ENCODE results near the gene PPFIBP2.

The PPFIBP2 gene

DNA sequence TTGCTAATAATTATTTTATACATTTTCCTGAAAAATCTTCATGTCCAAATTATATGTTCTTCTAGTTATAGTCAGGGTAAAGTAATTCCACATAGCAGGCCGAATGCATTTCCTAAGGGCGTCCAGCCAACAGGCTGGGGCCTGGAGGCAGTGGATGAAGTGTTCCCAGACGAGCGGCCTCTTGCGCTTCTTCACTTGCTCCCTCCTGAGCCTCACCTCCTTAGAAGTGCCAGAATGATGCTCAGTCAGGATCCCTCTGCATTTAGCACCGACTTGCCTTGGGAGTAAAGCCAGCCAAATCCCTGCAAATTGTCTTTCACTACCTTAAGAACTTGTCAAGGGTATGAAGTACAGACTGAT is 27.0 kb upstream of the PPFIBP2 start:
- Histone ChIP-seq H3K9me3 (ENCODE audit: control insufficient read depth, low read length) (no peaks in the 10 kb centered on the region), H3K27ac (ENCODE audit: low read depth, low read length, severe bottlenecking) (no peak overlapping the region), H3K4me1 (ENCODE audit: control insufficient read depth, insufficient read depth, low read length, poor library complexity, severe bottlenecking) (peaks cover 17% of the 10 kb centered on the region), H3K4me3 (ENCODE audit: extremely low read depth, insufficient read depth, low read length, poor library complexity, severe bottlenecking) (no peak overlapping the region), H3K36me3 (ENCODE audit: control insufficient read depth, insufficient read depth, low read length) (no peaks in the 10 kb centered on the region)
- WGBS, 2 experiments (ENCODE audit: insufficient coverage in 2 of 2), result 87 to 97% methylated on average over 4 to 6 of the region's 6 CpGs

DNA sequence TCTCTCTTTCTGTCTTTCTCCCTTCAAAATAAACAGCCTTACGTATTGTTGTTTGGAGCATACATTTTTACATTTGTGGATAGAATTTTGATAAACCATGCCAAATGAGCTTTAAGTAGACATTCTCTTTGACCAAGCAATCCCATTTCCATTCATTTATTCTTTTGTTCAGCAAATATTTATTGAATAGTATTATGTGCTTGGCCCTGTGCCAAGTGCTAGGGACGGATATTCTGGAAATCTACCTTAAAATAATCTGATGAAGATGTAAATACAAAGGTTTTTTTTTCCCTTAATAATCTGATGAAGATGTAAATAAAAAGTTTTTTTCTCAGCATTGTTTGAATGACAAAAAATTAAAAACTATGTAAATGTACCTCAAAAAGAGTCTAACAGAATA is 26.4 kb upstream of the PPFIBP2 start:
- Histone ChIP-seq H3K36me3 (ENCODE audit: control insufficient read depth, insufficient read depth, low read length) (no peaks in the 10 kb centered on the region), H3K27ac (ENCODE audit: low read depth, low read length, severe bottlenecking) (no peak overlapping the region), H3K9me3 (ENCODE audit: control insufficient read depth, low read length) (no peaks in the 10 kb centered on the region), H3K4me1 (ENCODE audit: control insufficient read depth, insufficient read depth, low read length, poor library complexity, severe bottlenecking) (peaks cover 19% of the 10 kb centered on the region), H3K4me3 (ENCODE audit: extremely low read depth, insufficient read depth, low read length, poor library complexity, severe bottlenecking) (no peak overlapping the region)
- WGBS, 2 experiments (ENCODE audit: insufficient coverage in 2 of 2), result no CpG with 5 or more reads among the region's 2 CpGs

DNA sequence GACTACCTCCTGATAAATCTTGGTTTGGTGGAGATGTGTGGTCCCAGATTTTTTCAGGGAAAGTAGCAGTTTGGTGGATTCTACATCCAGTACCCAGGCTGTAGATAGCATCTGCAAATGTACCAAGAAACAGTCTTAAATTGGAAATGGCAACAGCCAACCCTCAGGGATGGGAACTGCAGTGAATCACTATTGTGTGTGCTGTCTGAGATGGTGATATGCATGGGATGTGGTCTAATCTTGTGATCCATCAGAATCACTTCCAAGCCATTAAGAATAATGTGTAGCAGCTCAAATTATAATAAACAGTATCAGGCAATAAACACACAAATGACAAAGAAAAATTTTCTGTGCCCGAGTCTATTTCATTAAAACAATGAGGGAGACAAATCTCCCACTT is 25.1 kb upstream of the PPFIBP2 start:
- no peak overlapping the region for H3K27ac ChIP-seq (ENCODE audit: low read depth, low read length, severe bottlenecking)
- no peak overlapping the region for H3K4me3 ChIP-seq (ENCODE audit: extremely low read depth, insufficient read depth, low read length, poor library complexity, severe bottlenecking)
- no CpG with 5 or more reads among the region's 1 CpG for WGBS, 2 experiments (ENCODE audit: insufficient coverage in 2 of 2)
- H3K4me1 ChIP-seq (ENCODE audit: control insufficient read depth, insufficient read depth, low read length, poor library complexity, severe bottlenecking), result peaks cover 19% of the 10 kb centered on the region
- H3K9me3 ChIP-seq (ENCODE audit: control insufficient read depth, low read length), result no peaks in the 10 kb centered on the region
- H3K36me3 ChIP-seq (ENCODE audit: control insufficient read depth, insufficient read depth, low read length), result no peaks in the 10 kb centered on the region

DNA sequence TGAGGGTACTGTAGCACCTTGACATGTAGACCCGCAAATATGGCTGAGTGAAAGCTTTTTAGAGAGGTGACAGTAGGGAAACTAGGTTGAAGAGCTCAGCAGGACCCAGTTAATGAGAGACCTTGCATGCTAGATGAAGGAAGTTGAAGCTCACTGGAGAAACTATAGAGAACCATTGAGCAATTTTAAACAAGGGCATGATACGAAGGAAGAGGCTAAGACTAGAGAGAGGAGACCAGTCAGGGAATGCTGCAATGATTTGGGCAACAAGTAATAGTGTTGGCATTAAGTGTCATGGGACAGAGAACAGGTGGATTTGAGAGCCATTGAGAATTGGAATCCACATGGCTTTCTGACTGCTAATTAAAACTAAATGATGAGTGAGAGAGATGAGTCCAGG is 24.4 kb upstream of the PPFIBP2 start:
- Histone ChIP-seq H3K9me3 (ENCODE audit: control insufficient read depth, low read length) (no peaks in the 10 kb centered on the region), H3K4me3 (ENCODE audit: extremely low read depth, insufficient read depth, low read length, poor library complexity, severe bottlenecking) (no peak overlapping the region), H3K4me1 (ENCODE audit: control insufficient read depth, insufficient read depth, low read length, poor library complexity, severe bottlenecking) (peaks cover 19% of the 10 kb centered on the region), H3K27ac (ENCODE audit: low read depth, low read length, severe bottlenecking) (no peak overlapping the region), H3K36me3 (ENCODE audit: control insufficient read depth, insufficient read depth, low read length) (no peaks in the 10 kb centered on the region)
- 92 to 98% methylated on average over 2 of the region's 2 CpGs for WGBS, 2 experiments (ENCODE audit: insufficient coverage in 2 of 2)

DNA sequence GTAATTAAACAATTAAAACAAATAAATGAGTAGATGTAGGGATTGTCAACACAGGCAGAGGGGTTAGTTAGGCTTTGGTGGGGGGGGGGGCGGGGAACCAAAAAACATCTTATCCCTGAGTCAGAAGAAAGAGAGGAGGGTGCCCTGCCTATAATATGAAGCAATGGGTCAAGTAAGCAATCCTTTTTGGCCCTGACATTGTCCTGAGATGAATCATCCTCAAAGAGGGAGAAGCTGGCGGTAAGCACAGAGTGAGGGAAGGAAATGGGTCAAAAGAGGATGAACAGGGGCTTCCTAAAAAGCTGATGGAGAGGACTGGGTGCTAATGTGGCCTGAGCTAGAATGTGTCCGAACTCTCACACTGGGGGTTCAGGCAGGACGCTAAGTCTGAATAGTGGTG is 23.7 kb upstream of the PPFIBP2 start:
- Histone ChIP-seq H3K4me3 (ENCODE audit: extremely low read depth, insufficient read depth, low read length, poor library complexity, severe bottlenecking) (no peak overlapping the region), H3K27ac (ENCODE audit: low read depth, low read length, severe bottlenecking) (no peak overlapping the region), H3K9me3 (ENCODE audit: control insufficient read depth, low read length) (no peaks in the 10 kb centered on the region), H3K4me1 (ENCODE audit: control insufficient read depth, insufficient read depth, low read length, poor library complexity, severe bottlenecking) (peaks cover 15% of the 10 kb centered on the region), H3K36me3 (ENCODE audit: control insufficient read depth, insufficient read depth, low read length) (no peaks in the 10 kb centered on the region)
- 81 to 92% methylated on average over 3 of the region's 4 CpGs for WGBS, 2 experiments (ENCODE audit: insufficient coverage in 2 of 2)

DNA sequence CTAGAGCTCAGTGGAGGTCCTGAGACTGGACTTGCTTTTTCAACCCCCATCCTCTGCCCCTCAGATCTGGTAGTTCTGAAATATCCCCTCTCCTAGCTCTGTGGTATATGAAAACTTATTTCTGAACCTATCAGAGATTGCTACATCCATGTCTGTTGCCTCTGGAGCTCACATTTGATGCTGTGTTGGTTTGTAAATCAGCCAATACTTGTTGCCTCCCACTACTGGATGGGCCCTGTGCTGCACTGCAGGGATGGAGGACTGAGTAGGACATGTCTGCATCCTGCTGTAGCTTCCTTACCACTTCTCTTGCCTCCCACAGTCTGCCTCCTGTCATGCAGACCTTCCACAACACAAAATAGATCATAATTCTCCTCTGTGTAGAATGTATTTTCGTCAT is 23.3 kb upstream of the PPFIBP2 start:
- Histone ChIP-seq H3K4me1 (ENCODE audit: control insufficient read depth, insufficient read depth, low read length, poor library complexity, severe bottlenecking) (peaks cover 11% of the 10 kb centered on the region), H3K9me3 (ENCODE audit: control insufficient read depth, low read length) (no peaks in the 10 kb centered on the region)
- WGBS, 2 experiments (ENCODE audit: insufficient coverage in 2 of 2), result 80 to 100% methylated on average over 1 of the region's 1 CpG

DNA sequence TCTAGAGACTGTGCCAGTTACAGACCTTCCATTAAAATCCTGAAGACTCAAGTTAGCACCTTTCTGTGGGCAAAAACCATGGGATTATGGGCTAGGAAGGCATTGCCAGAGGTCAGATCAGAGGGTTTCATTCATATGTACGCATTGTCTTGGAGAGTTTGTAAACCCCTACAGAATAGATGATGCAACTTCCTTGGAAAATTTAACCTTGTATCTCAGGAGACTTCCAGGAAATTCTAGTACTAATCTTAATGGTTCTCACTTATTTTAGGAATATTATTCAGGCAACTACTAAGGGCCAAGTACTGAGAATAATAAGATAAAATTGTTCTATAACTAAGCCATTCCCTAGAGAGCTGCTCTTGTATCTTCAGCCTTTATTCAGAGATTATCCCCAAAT is 21.5 kb upstream of the PPFIBP2 start:
- Histone ChIP-seq H3K4me1 (ENCODE audit: control insufficient read depth, insufficient read depth, low read length, poor library complexity, severe bottlenecking) (peaks cover 9% of the 10 kb centered on the region), H3K9me3 (ENCODE audit: control insufficient read depth, low read length) (no peaks in the 10 kb centered on the region), H3K4me3 (ENCODE audit: extremely low read depth, insufficient read depth, low read length, poor library complexity, severe bottlenecking) (no peak overlapping the region), H3K36me3 (ENCODE audit: control insufficient read depth, insufficient read depth, low read length) (no peaks in the 10 kb centered on the region), H3K27ac (ENCODE audit: low read depth, low read length, severe bottlenecking) (no peak overlapping the region)
- 100% methylated on average over 1 of the region's 1 CpG; no CpG with 5 or more reads in 1 of the 2 experiments for WGBS, 2 experiments (ENCODE audit: insufficient coverage in 2 of 2)

More for the DNA sequence above, 23.3 kb upstream of the PPFIBP2 start:
- Histone ChIP-seq H3K27ac (ENCODE audit: low read depth, low read length, severe bottlenecking) (no peak overlapping the region), H3K4me3 (ENCODE audit: extremely low read depth, insufficient read depth, low read length, poor library complexity, severe bottlenecking) (no peak overlapping the region), H3K36me3 (ENCODE audit: control insufficient read depth, insufficient read depth, low read length) (no peaks in the 10 kb centered on the region)

DNA sequence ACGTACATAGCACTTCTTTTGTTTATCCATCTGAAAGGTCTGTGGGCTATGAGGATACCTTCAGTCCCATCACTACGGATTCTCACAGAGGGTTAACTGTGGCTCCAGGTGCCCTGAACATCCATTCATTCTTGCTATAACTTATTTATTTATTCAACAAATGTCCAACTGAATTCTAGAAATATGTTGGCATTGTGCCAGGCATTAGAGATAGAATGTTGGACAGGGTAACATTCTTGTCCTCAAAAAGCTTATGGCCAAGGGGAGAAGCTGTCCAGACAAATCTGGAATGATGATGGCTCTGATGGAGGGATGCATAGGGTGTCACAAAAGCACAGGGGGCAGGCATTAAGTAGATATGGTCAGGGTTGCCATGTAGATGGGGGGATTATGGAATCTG is 20.1 kb upstream of the PPFIBP2 start:
- 63 to 87% methylated on average over 1 to 2 of the region's 2 CpGs for WGBS, 2 experiments (ENCODE audit: insufficient coverage in 2 of 2)
- no peaks in the 10 kb centered on the region for H3K36me3 ChIP-seq (ENCODE audit: control insufficient read depth, insufficient read depth, low read length)
- H3K4me3 ChIP-seq (ENCODE audit: extremely low read depth, insufficient read depth, low read length, poor library complexity, severe bottlenecking), result no peak overlapping the region
- H3K9me3 ChIP-seq (ENCODE audit: control insufficient read depth, low read length), result no peaks in the 10 kb centered on the region
- H3K27ac ChIP-seq (ENCODE audit: low read depth, low read length, severe bottlenecking), result no peak overlapping the region
- peaks cover 9% of the 10 kb centered on the region for H3K4me1 ChIP-seq (ENCODE audit: control insufficient read depth, insufficient read depth, low read length, poor library complexity, severe bottlenecking)

DNA sequence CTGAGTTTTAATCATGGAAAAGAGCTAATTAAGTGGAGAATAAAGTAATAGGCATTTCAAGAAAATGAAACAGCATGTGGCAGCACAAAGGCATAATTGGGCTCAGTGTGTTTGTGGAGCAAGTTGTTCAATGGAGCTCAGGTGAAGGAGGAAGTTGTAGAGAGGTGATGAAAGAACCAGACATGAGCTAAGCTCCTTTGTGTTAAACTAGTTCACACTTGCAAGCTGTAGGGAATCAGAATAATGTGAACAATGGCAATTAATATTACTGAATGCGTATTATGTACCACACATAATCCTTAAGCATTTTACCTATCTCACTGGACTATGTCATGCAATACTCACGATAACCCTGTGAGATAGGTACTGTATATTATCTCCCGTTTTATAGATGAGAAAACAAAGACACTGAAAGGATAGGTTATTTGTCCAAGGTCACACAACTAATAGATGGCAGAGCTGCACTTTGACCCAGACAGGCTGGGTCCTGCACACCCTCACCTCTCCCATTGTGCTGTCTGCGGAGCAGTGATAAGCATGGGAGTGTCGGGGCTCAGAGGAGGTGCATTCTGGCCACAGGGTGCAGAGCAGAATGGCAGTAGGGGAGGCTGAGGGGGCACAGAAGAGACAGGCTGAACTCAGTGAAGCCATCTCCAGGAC is 19.6 kb upstream of the PPFIBP2 start:
- no peaks in the 10 kb centered on the region for H3K36me3 ChIP-seq (ENCODE audit: control insufficient read depth, insufficient read depth, low read length)
- H3K4me1 ChIP-seq (ENCODE audit: control insufficient read depth, insufficient read depth, low read length, poor library complexity, severe bottlenecking), result peaks cover 9% of the 10 kb centered on the region
- H3K27ac ChIP-seq (ENCODE audit: low read depth, low read length, severe bottlenecking), result no peak overlapping the region
- H3K9me3 ChIP-seq (ENCODE audit: control insufficient read depth, low read length), result no peaks in the 10 kb centered on the region
- no peak overlapping the region for H3K4me3 ChIP-seq (ENCODE audit: extremely low read depth, insufficient read depth, low read length, poor library complexity, severe bottlenecking)
- WGBS, 2 experiments (ENCODE audit: insufficient coverage in 2 of 2), result 86 to 100% methylated on average over 2 to 3 of the region's 5 CpGs

DNA sequence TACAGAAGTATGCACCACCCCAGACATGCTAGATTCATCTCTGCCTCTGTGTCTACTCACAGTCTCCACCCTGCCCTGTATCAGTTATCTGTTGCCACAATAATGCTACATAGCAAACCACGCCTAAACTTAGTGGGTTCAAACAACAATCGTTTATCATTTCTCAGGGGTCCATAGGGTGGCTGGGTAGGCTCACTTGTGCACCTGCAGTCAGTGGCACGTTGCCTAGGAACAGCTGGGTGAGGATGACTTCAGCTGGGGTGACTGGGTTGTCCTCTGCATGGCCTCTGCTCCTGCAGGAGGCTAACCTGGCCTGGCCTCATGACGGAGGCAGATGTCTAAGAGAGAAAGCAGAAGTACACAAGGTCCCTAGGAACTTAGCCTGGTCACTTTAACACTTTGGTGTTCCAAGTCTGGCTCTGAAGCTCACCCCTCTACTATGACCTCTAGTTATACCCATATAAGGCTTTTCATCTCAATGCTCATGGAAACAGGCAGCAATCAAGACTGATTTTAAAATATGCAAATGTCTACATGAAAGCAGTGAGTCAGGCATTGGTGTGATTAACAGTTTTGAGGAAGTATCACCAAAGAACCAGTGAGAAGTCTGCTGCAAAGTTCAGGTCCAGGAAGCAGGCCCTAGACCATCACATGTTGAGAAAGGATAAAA is 17.8 kb upstream of the PPFIBP2 start:
- peaks cover 2% of the 10 kb centered on the region for H3K4me1 ChIP-seq (ENCODE audit: control insufficient read depth, insufficient read depth, low read length, poor library complexity, severe bottlenecking)
- 87 to 92% methylated on average over 3 to 4 of the region's 4 CpGs for WGBS, 2 experiments (ENCODE audit: insufficient coverage in 2 of 2)
- no peaks in the 10 kb centered on the region for H3K9me3 ChIP-seq (ENCODE audit: control insufficient read depth, low read length)
- H3K36me3 ChIP-seq (ENCODE audit: control insufficient read depth, insufficient read depth, low read length), result no peaks in the 10 kb centered on the region
- H3K27ac ChIP-seq (ENCODE audit: low read depth, low read length, severe bottlenecking), result no peak overlapping the region
- H3K4me3 ChIP-seq (ENCODE audit: extremely low read depth, insufficient read depth, low read length, poor library complexity, severe bottlenecking), result no peak overlapping the region

DNA sequence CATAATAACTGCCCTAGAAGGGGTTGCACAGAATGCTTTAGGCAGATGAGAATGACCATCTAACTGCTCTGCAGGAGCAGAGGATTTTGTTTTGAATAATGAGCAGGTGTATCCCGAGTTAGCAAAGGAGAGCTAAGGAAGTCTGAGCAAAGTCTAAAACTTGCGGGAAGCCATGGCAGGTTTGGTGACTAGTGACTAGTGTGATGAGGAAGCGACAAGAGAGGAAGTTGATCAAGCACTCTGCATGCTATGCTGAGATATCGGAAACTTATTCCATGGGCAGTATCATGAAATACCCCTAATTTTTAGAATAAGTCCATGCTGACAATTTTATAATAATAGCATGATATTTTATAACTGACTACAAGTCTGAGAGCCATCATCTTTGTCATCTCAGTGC is 15.6 kb upstream of the PPFIBP2 start:
- Histone ChIP-seq H3K4me3 (ENCODE audit: extremely low read depth, insufficient read depth, low read length, poor library complexity, severe bottlenecking) (no peak overlapping the region), H3K4me1 (ENCODE audit: control insufficient read depth, insufficient read depth, low read length, poor library complexity, severe bottlenecking) (no peaks in the 10 kb centered on the region), H3K9me3 (ENCODE audit: control insufficient read depth, low read length) (no peaks in the 10 kb centered on the region), H3K36me3 (ENCODE audit: control insufficient read depth, insufficient read depth, low read length) (no peaks in the 10 kb centered on the region), H3K27ac (ENCODE audit: low read depth, low read length, severe bottlenecking) (no peak overlapping the region)
- 78 to 86% methylated on average over 1 to 2 of the region's 4 CpGs for WGBS, 2 experiments (ENCODE audit: insufficient coverage in 2 of 2)

Measured in mesodermal cell (in vitro differentiated cells).